Caco-2 (cell line): Measurements from ENCODE around the gene CPED1. TPM values are rescaled to one million over a fixed set of nuclear protein-coding genes. Genes with fewer than 3 reads are reported as not detected.

Experiments used
- BruUV-seq: library from RNA; stranded (reverse); fragments of 400-500 nt; replicated peaks from 2 replicates; lab custom pipeline; 2021; lab: Mats Ljungman, UMichigan
- CTCF ChIA-PET: fragments of 300-600 bp; sonication (Branson Sonifier 250); formaldehyde crosslinking; loops from one replicate; lab custom pipeline; 2022; ENCODE audit warnings: antibody characterized with exemption; lab: Charles Lee
- POLR2A ChIA-PET: fragments of 300-600 bp; sonication (Branson Sonifier 250); formaldehyde crosslinking; loops from one replicate; lab custom pipeline; 2022; ENCODE audit warnings: antibody characterized with exemption; lab: Charles Lee
- DNase-seq, 2 experiments: peaks; one replicate each; pipeline versions ENCODE4 v3.0.0 to v3.0.0-alpha.2; 2020 to 2022
- H3K27me3 ChIP-seq: replicated peaks from 2 replicates; pipeline ENCODE4 v1.6.0; 2011; ENCODE audit warnings: low read length; ENCODE audit not compliant: control insufficient read depth, insufficient read depth
- H3K36me3 ChIP-seq: 2 replicates; pipeline ENCODE4 v1.5.1; 2011; ENCODE audit warnings: low read length; ENCODE audit not compliant: control insufficient read depth, insufficient read depth
- H3K4me1 ChIP-seq: fragments of 250-450 bp; sonication (Bioruptor Pico); 2 replicates; pipeline ENCODE4 v1.5.1; 2020; ENCODE audit warnings: mild to moderate bottlenecking
- H3K4me3 ChIP-seq: 2 replicates; pipeline ENCODE4 v1.5.1; 2011; ENCODE audit warnings: low read depth, mild to moderate bottlenecking, control low read depth, low read length
- H3K9me3 ChIP-seq: fragments of 250-450 bp; sonication (Bioruptor Pico); 2 replicates; pipeline ENCODE4 v1.5.1; 2020; ENCODE audit warnings: mild to moderate bottlenecking, moderate library complexity
- H3K27ac Mint-ChIP-seq: one replicate; pipeline ENCODE4 v1.8.0; 2022; ENCODE audit warnings: mixed read lengths; ENCODE audit not compliant: unreplicated experiment
- H3K27me3 Mint-ChIP-seq: one replicate; pipeline ENCODE4 v1.8.0; 2022; ENCODE audit warnings: mixed read lengths; ENCODE audit not compliant: insufficient read depth, unreplicated experiment
- H3K36me3 Mint-ChIP-seq: one replicate; pipeline ENCODE4 v1.8.0; 2022; ENCODE audit warnings: mild to moderate bottlenecking, mixed read lengths; ENCODE audit not compliant: insufficient read depth, unreplicated experiment
- H3K4me1 Mint-ChIP-seq: one replicate; pipeline ENCODE4 v1.8.0; 2022; ENCODE audit warnings: low read depth, mixed read lengths; ENCODE audit not compliant: unreplicated experiment
- H3K4me3 Mint-ChIP-seq: one replicate; pipeline ENCODE4 v1.8.0; 2022; ENCODE audit warnings: mild to moderate bottlenecking, moderate library complexity, mixed read lengths; ENCODE audit not compliant: unreplicated experiment
- H3K9me3 Mint-ChIP-seq: one replicate; pipeline ENCODE4 v1.8.0; 2022; ENCODE audit warnings: mixed read lengths; ENCODE audit not compliant: unreplicated experiment
- intact Hi-C: fragments of 100-400 bp; cut with micrococcal nuclease; formaldehyde crosslinking; loops from one replicate; pipeline ENCODE4 v1.10.0; 2022; ENCODE audit not compliant: unreplicated experiment
- total RNA-seq: library from RNA; stranded (reverse); gene quantifications from 2 replicates; pipeline ENCODE4 v1.2.3, GENCODE V29; 2022
- TF ChIP-seq, protein P1 (sequence below), 2 experiments: fragments of 200-600 bp in 1 of 2; IDR thresholded peaks; 1 replicate in 1 of 2; 2 replicates in 1 of 2; pipeline versions ENCODE4 v1.5.1 to v1.8.0; 2011 to 2022; ENCODE audit warnings: antibody characterized with exemption in 1 of 2, control low read depth in 1 of 2, inconsistent platforms in 1 of 2, low read depth in 1 of 2, low read length in 1 of 2, mild to moderate bottlenecking in 1 of 2, moderate library complexity in 1 of 2; ENCODE audit not compliant: insufficient read depth in 1 of 2, severe bottlenecking in 1 of 2, unreplicated experiment in 1 of 2

Gene CPED1
- total RNA-seq, 1 experiment from 2014 or later, result 0.23 TPM

- BruUV-seq, result no TSS peak
- H3K36me3 Mint-ChIP-seq, result no peaks in the 10 kb centered on the region
- Histone ChIP-seq H3K4me3 (no peak overlapping the region), H3K9me3 (no peaks in the 10 kb centered on the region), H3K36me3 (no peaks in the 10 kb centered on the region), H3K4me1 (no peaks in the 10 kb centered on the region), H3K27me3 (no peaks in the 10 kb centered on the region)
- intact Hi-C loops, result no loop called here
- TF ChIP-seq, protein P1, sequence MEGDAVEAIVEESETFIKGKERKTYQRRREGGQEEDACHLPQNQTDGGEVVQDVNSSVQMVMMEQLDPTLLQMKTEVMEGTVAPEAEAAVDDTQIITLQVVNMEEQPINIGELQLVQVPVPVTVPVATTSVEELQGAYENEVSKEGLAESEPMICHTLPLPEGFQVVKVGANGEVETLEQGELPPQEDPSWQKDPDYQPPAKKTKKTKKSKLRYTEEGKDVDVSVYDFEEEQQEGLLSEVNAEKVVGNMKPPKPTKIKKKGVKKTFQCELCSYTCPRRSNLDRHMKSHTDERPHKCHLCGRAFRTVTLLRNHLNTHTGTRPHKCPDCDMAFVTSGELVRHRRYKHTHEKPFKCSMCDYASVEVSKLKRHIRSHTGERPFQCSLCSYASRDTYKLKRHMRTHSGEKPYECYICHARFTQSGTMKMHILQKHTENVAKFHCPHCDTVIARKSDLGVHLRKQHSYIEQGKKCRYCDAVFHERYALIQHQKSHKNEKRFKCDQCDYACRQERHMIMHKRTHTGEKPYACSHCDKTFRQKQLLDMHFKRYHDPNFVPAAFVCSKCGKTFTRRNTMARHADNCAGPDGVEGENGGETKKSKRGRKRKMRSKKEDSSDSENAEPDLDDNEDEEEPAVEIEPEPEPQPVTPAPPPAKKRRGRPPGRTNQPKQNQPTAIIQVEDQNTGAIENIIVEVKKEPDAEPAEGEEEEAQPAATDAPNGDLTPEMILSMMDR (IDR thresholded peaks at IDR 0.05; ENCODE audit: insufficient read depth in 1 of 2, low read depth in 1 of 2, low read length in 1 of 2, severe bottlenecking in 1 of 2, unreplicated experiment in 1 of 2), result no peak
- H3K4me1 Mint-ChIP-seq, result no peaks in the 10 kb centered on the region
- ChIA-PET POLR2A (no interaction called here), CTCF (interaction anchor here (0.6 kb wide), 1 partner anchor 21 kb away, joined by 3 read pairs; no protein-coding TSS in a partner anchor)
- H3K9me3 Mint-ChIP-seq, result no peaks in the 10 kb centered on the region
- H3K4me3 Mint-ChIP-seq, result no peak overlapping the region
- no peak overlapping the region for H3K27ac Mint-ChIP-seq
- no peak for DNase-seq
- peaks cover 6% of the 10 kb centered on the region for H3K27me3 Mint-ChIP-seq
These were observed 198.7 kb downstream of the CPED1 start for GRCh38 chr7:121187222-121187621.

GRCh38 chr7:121187676-121188075, 199.2 kb downstream of the CPED1 start:
- Mint-ChIP-seq H3K4me3 (no peak overlapping the region), H3K9me3 (no peaks in the 10 kb centered on the region), H3K27me3 (peaks cover 6% of the 10 kb centered on the region), H3K36me3 (no peaks in the 10 kb centered on the region), H3K4me1 (no peaks in the 10 kb centered on the region), H3K27ac (no peak overlapping the region)
- Histone ChIP-seq H3K36me3 (no peaks in the 10 kb centered on the region), H3K4me1 (no peaks in the 10 kb centered on the region), H3K4me3 (no peak overlapping the region), H3K9me3 (no peaks in the 10 kb centered on the region), H3K27me3 (no peaks in the 10 kb centered on the region)
- BruUV-seq, result no TSS peak
- ChIA-PET CTCF (no interaction called here), POLR2A (no interaction called here)
- intact Hi-C loops, result no loop called here
- TF ChIP-seq, protein P1 (IDR thresholded peaks at IDR 0.05; ENCODE audit: insufficient read depth in 1 of 2, low read depth in 1 of 2, low read length in 1 of 2, severe bottlenecking in 1 of 2, unreplicated experiment in 1 of 2), result no peak
- no peak for DNase-seq

GRCh38 chr7:121192834-121193233, 204.3 kb downstream of the CPED1 start:
- H3K9me3 ChIP-seq, result no peaks in the 10 kb centered on the region
- Mint-ChIP-seq H3K27me3 (peaks cover 9% of the 10 kb centered on the region), H3K27ac (no peak overlapping the region), H3K4me1 (no peaks in the 10 kb centered on the region), H3K4me3 (no peak overlapping the region), H3K9me3 (no peaks in the 10 kb centered on the region), H3K36me3 (no peaks in the 10 kb centered on the region)
- no peaks in the 10 kb centered on the region for H3K4me1 ChIP-seq
- intact Hi-C loops, result no loop called here
- TF ChIP-seq, protein P1 (IDR thresholded peaks at IDR 0.05; ENCODE audit: insufficient read depth in 1 of 2, low read depth in 1 of 2, low read length in 1 of 2, severe bottlenecking in 1 of 2, unreplicated experiment in 1 of 2), result no peak
- H3K4me3 ChIP-seq, result no peak overlapping the region
- CTCF ChIA-PET, result no interaction called here
- H3K36me3 ChIP-seq, result no peaks in the 10 kb centered on the region
- POLR2A ChIA-PET, result no interaction called here
- DNase-seq, result no peak
- no TSS peak for BruUV-seq
- H3K27me3 ChIP-seq, result no peaks in the 10 kb centered on the region
